Loucy (cell line): ENCODE measurements around the gene MYOZ2.

ENCODE experiments used
- H2AFZ ChIP-seq: fragments of 200-600 bp; sonication (generic); 2 replicates; pipeline ENCODE4 v1.6.0; 2016; ENCODE audit warnings: antibody characterized with exemption, mild to moderate bottlenecking, low read length, moderate library complexity
- H3F3A ChIP-seq: fragments of 200-600 bp; 2 replicates; pipeline ENCODE4 v1.6.0; 2016; ENCODE audit warnings: antibody characterized with exemption, low read depth, mild to moderate bottlenecking
- H3K27me3 ChIP-seq: fragments of 200-600 bp; sonication (generic); 2 replicates; pipeline ENCODE4 v1.6.1; 2014; ENCODE audit warnings: low read length, mild to moderate bottlenecking; ENCODE audit not compliant: insufficient read depth, poor library complexity, severe bottlenecking
- H3K36me3 ChIP-seq: fragments of 200-600 bp; sonication (generic); 2 replicates; pipeline ENCODE4 v1.6.1; 2016; ENCODE audit warnings: low read length; ENCODE audit not compliant: insufficient read depth
- H3K4me1 ChIP-seq: fragments of 200-600 bp; sonication (generic); 2 replicates; pipeline ENCODE4 v1.5.1; 2014; ENCODE audit warnings: low read length, mild to moderate bottlenecking; ENCODE audit not compliant: insufficient read depth, poor library complexity, severe bottlenecking
- H3K4me2 ChIP-seq: fragments of 200-600 bp; sonication (generic); 2 replicates; pipeline ENCODE4 v1.6.0; 2014; ENCODE audit warnings: antibody characterized with exemption, low read length, low read depth, mild to moderate bottlenecking; ENCODE audit not compliant: poor library complexity, severe bottlenecking
- H3K4me3 ChIP-seq: fragments of 200-600 bp; sonication (generic); 2 replicates; pipeline ENCODE4 v1.5.1; 2014; ENCODE audit warnings: low read length, mild to moderate bottlenecking, mixed read lengths; ENCODE audit not compliant: poor library complexity, severe bottlenecking
- H3K79me2 ChIP-seq: fragments of 200-600 bp; sonication (generic); 2 replicates; pipeline ENCODE4 v1.6.1; 2014; ENCODE audit warnings: low read length; ENCODE audit not compliant: insufficient read depth
- H3K9ac ChIP-seq: fragments of 200-600 bp; sonication (generic); 2 replicates; pipeline ENCODE4 v1.6.0; 2014; ENCODE audit warnings: mild to moderate bottlenecking, low read depth, low read length, moderate library complexity; ENCODE audit not compliant: poor library complexity, severe bottlenecking
- H3K9me2 ChIP-seq: fragments of 200-600 bp; sonication (generic); replicated peaks from 2 replicates; pipeline ENCODE4 v1.6.1; 2016; ENCODE audit warnings: low read depth, low read length, mixed read lengths
- H3K9me3 ChIP-seq: fragments of 200-600 bp; sonication (generic); 2 replicates; pipeline ENCODE4 v1.6.1; 2014; ENCODE audit warnings: mild to moderate bottlenecking, antibody characterized with exemption, low read length, low read depth; ENCODE audit not compliant: insufficient read depth
- H4K20me1 ChIP-seq: fragments of 200-600 bp; sonication (generic); 2 replicates; pipeline ENCODE4 v1.6.0; 2014; ENCODE audit warnings: antibody characterized with exemption, low read length, mild to moderate bottlenecking; ENCODE audit not compliant: insufficient read depth, poor library complexity, severe bottlenecking
- EZH2phosphoT487 ChIP-seq: fragments of 200-600 bp; IDR thresholded peaks from 2 replicates; pipeline ENCODE4 v1.6.1; 2018; ENCODE audit warnings: antibody characterized with exemption, mild to moderate bottlenecking, moderate library complexity, borderline replicate concordance
- TF ChIP-seq, protein P1 (sequence below): fragments of 200-600 bp; sonication (generic); conservative IDR thresholded peaks from 2 replicates; pipeline ENCODE4 v1.5.1; 2014; ENCODE audit warnings: mild to moderate bottlenecking, antibody characterized with exemption, low read length

Gene MYOZ2

DNA sequence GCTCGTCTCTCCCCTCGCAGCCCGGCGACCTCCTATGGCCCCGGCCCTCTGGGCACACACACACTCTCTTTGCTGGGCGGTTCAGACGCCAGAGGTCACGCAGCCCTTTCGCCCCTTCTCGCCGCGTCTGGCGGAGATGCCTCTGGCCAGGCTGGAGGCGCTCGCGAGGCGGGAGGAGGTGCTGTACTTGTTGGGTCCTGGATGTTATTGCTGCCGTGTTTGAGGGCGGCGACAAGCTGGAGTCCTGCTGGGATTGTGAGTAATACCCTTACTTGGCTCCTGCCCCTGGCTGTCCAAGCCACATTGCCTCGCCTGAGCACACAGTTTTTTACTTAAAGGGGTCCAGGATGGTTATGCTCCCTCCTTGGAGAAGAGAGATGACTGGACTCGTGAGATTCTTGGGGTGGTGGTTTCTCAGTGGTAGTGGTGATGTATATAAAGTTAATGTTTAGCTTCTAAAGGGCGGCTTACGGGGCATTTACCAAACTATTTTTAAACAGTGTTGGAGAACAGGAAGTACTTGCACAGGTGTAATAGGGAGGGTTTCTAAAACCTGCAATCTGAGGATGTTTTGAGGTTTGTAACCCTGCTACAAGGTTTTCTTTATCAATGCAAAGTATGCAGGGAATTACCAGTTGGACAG lies 77.5 kb downstream of the MYOZ2 start:
- TF ChIP-seq, protein P1, sequence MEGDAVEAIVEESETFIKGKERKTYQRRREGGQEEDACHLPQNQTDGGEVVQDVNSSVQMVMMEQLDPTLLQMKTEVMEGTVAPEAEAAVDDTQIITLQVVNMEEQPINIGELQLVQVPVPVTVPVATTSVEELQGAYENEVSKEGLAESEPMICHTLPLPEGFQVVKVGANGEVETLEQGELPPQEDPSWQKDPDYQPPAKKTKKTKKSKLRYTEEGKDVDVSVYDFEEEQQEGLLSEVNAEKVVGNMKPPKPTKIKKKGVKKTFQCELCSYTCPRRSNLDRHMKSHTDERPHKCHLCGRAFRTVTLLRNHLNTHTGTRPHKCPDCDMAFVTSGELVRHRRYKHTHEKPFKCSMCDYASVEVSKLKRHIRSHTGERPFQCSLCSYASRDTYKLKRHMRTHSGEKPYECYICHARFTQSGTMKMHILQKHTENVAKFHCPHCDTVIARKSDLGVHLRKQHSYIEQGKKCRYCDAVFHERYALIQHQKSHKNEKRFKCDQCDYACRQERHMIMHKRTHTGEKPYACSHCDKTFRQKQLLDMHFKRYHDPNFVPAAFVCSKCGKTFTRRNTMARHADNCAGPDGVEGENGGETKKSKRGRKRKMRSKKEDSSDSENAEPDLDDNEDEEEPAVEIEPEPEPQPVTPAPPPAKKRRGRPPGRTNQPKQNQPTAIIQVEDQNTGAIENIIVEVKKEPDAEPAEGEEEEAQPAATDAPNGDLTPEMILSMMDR: no peak
- TF ChIP-seq EZH2phosphoT487: no peak
- Histone ChIP-seq H3K36me3 (no peaks in the 10 kb centered on the region), H3K4me1 (no peaks in the 10 kb centered on the region), H3K79me2 (no peaks in the 10 kb centered on the region), H3F3A (no peaks in the 10 kb centered on the region), H3K4me2 (no peak overlapping the region), H3K4me3 (no peak overlapping the region), H3K9ac (no peak overlapping the region), H3K27me3 (no peaks in the 10 kb centered on the region), H3K9me2 (no peaks in the 10 kb centered on the region), H3K9me3 (no peaks in the 10 kb centered on the region), H2AFZ (no peak overlapping the region), H4K20me1 (no peaks in the 10 kb centered on the region)

DNA sequence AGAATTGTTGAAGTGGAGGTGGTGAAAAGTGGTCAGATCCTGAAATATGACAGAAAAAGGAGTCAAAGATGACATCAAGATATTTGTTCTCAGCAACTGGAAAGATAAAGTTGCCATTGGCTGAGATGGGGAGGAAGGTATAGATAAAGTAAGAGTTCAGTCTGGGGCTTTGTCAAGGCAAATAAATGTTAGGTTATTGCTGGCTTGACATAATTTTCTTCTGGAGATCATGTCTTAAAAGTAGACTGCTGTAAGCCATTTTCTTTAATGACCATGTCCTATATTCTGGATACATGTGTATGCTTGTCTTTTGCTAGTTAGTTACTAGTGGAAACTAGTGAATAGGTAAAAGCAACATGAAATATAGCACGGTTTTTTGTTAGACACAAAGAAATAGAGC lies 82.5 kb downstream of the MYOZ2 start:
- Histone ChIP-seq H3K36me3 (no peaks in the 10 kb centered on the region), H3K27me3 (no peaks in the 10 kb centered on the region), H3K79me2 (no peaks in the 10 kb centered on the region), H3K9me2 (no peaks in the 10 kb centered on the region), H3F3A (no peaks in the 10 kb centered on the region), H3K4me2 (no peak overlapping the region), H4K20me1 (no peaks in the 10 kb centered on the region), H3K9me3 (no peaks in the 10 kb centered on the region), H3K9ac (no peak overlapping the region), H3K4me3 (no peak overlapping the region), H2AFZ (no peak overlapping the region), H3K4me1 (no peaks in the 10 kb centered on the region)
- no peak for TF ChIP-seq EZH2phosphoT487
- TF ChIP-seq, protein P1: no peak

DNA sequence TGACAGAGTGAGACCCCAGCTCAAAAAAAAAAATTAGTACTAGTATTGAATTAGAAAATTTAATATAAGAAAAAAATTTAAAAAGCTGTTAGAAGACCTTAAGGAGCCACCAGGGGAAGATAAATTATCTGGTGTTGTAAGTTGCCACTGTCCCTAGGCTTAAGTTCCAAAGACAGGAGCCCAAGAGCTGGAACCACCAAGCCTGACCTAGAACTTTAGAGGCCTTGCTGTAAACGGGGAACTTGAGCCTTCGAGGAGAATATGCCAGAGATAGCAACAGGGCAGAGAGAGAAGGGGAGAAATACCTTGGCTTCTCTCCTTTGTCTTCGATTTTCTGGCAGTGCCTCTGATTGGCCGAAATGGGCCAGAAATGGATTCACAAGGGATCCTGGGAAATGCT lies 85.8 kb downstream of the MYOZ2 start:
- Histone ChIP-seq H3K9me2 (no peaks in the 10 kb centered on the region), H3K79me2 (no peaks in the 10 kb centered on the region), H3K36me3 (no peaks in the 10 kb centered on the region), H3K4me2 (no peak overlapping the region), H3F3A (no peaks in the 10 kb centered on the region), H4K20me1 (no peaks in the 10 kb centered on the region), H3K4me3 (no peak overlapping the region), H3K27me3 (no peaks in the 10 kb centered on the region), H3K4me1 (no peaks in the 10 kb centered on the region), H2AFZ (no peak overlapping the region), H3K9me3 (no peaks in the 10 kb centered on the region), H3K9ac (no peak overlapping the region)
- TF ChIP-seq, protein P1: no peak
- no peak for TF ChIP-seq EZH2phosphoT487
